Liver (tissue), 9 donors: ENCODE data around the gene GPR132. TPM values are rescaled to one million over a fixed set of nuclear protein-coding genes. Genes with fewer than 3 reads are reported as not detected.

Experiments
- DNase-seq: peaks from one replicate; pipeline ENCODE4 v3.0.0-alpha.2; 2017; ENCODE audit warnings: low spot score
- H3K27ac ChIP-seq, 2 donors: one replicate each; pipeline ENCODE4 v1.7.0; 2013; ENCODE audit warnings: inconsistent platforms in 2 of 2, low read length in 2 of 2, control low read depth in 1 of 2, low read depth in 1 of 2, mild to moderate bottlenecking in 1 of 2
- H3K27me3 ChIP-seq, 4 donors: one replicate each; pipeline versions ENCODE4 v1.6.1 to v1.7.0; 2013; ENCODE audit warnings: low read length in 3 of 4, inconsistent platforms in 1 of 4, mild to moderate bottlenecking in 1 of 4, moderate library complexity in 1 of 4; ENCODE audit not compliant: control insufficient read depth in 4 of 4, insufficient read depth in 4 of 4
- H3K36me3 ChIP-seq, 4 donors: one replicate each; pipeline versions ENCODE4 v1.6.1 to v1.7.0; 2013; ENCODE audit warnings: low read length in 3 of 4, mild to moderate bottlenecking in 3 of 4, low read depth in 1 of 4, moderate library complexity in 1 of 4; ENCODE audit not compliant: control insufficient read depth in 4 of 4, insufficient read depth in 3 of 4
- H3K4me1 ChIP-seq, 4 donors: one replicate each; pipeline versions ENCODE4 v1.6.1 to v1.7.0; 2013; ENCODE audit warnings: low read length in 3 of 4, mild to moderate bottlenecking in 3 of 4, moderate library complexity in 1 of 4; ENCODE audit not compliant: control insufficient read depth in 4 of 4, insufficient read depth in 4 of 4
- H3K4me3 ChIP-seq, 3 donors: one replicate each; pipeline versions ENCODE4 v1.6.1 to v1.7.0; 2013; ENCODE audit warnings: low read length in 3 of 3, control low read depth in 1 of 3, low read depth in 1 of 3, mild to moderate bottlenecking in 1 of 3
- H3K9ac ChIP-seq, 2 donors: one replicate each; pipeline ENCODE4 v1.7.0; 2013; ENCODE audit warnings: low read length in 2 of 2, mild to moderate bottlenecking in 2 of 2, moderate library complexity in 2 of 2, control low read depth in 1 of 2, low read depth in 1 of 2
- H3K9me3 ChIP-seq, 4 donors: one replicate each; pipeline versions ENCODE4 v1.6.1 to v1.7.0; 2013; ENCODE audit warnings: low read length in 3 of 4; ENCODE audit not compliant: control insufficient read depth in 4 of 4
- ATF3 ChIP-seq: IDR thresholded peaks from 2 replicates; pipeline ENCODE4 v1.6.1; 2016; ENCODE audit warnings: antibody characterized with exemption
- EGR1 ChIP-seq, 2 donors: IDR thresholded peaks; 2 replicates each; pipeline ENCODE4 v1.6.1; 2016 to 2018; ENCODE audit warnings: antibody characterized with exemption in 2 of 2, low read depth in 2 of 2
- FOXA1 ChIP-seq: IDR thresholded peaks from 2 replicates; pipeline ENCODE4 v1.6.1; 2016; ENCODE audit warnings: antibody characterized with exemption
- FOXA2 ChIP-seq: IDR thresholded peaks from 2 replicates; pipeline ENCODE4 v1.6.1; 2016; ENCODE audit warnings: antibody characterized with exemption
- GABPA ChIP-seq, 2 donors: IDR thresholded peaks in 1 of 2; conservative IDR thresholded peaks in 1 of 2; 2 replicates each; pipeline ENCODE4 v1.6.1; 2016; ENCODE audit warnings: antibody characterized with exemption in 2 of 2, mild to moderate bottlenecking in 1 of 2, moderate library complexity in 1 of 2
- HNF4A ChIP-seq, 2 donors: conservative IDR thresholded peaks; 2 replicates each; pipeline ENCODE4 v1.6.1; 2016; ENCODE audit warnings: antibody characterized with exemption in 2 of 2, mild to moderate bottlenecking in 2 of 2
- HNF4G ChIP-seq: IDR thresholded peaks from 2 replicates; pipeline ENCODE4 v1.6.1; 2016; ENCODE audit warnings: antibody characterized with exemption
- JUND ChIP-seq, 2 donors: IDR thresholded peaks; 2 replicates each; pipeline ENCODE4 v1.6.1; 2016; ENCODE audit warnings: antibody characterized with exemption in 2 of 2
- NR2F2 ChIP-seq: IDR thresholded peaks from 2 replicates; pipeline ENCODE4 v1.6.1; 2016; ENCODE audit warnings: antibody characterized with exemption
- RAD21 ChIP-seq, 2 donors: IDR thresholded peaks; 2 replicates each; pipeline ENCODE4 v1.6.1; 2016; ENCODE audit warnings: antibody characterized with exemption in 2 of 2, mild to moderate bottlenecking in 2 of 2
- REST ChIP-seq: IDR thresholded peaks from 2 replicates; pipeline ENCODE4 v1.6.1; 2016; ENCODE audit warnings: antibody characterized with exemption, mild to moderate bottlenecking
- RXRA ChIP-seq, 2 donors: IDR thresholded peaks; 2 replicates each; pipeline ENCODE4 v1.6.1; 2017 to 2018; ENCODE audit warnings: antibody characterized with exemption in 2 of 2, mild to moderate bottlenecking in 1 of 2
- SP1 ChIP-seq: IDR thresholded peaks from 2 replicates; pipeline ENCODE4 v1.6.1; 2018; ENCODE audit warnings: antibody characterized with exemption, mild to moderate bottlenecking
- TAF1 ChIP-seq: conservative IDR thresholded peaks from 2 replicates; pipeline ENCODE4 v1.6.1; 2016; ENCODE audit warnings: antibody characterized with exemption, mild to moderate bottlenecking
- YY1 ChIP-seq: IDR thresholded peaks from 2 replicates; pipeline ENCODE4 v1.6.1; 2016; ENCODE audit warnings: antibody characterized with exemption, mild to moderate bottlenecking
- WGBS: extraction: QIAGEN DNeasy Blood & Tissue Kit; methylation state at CpG from one replicate; pipeline ENCODE4 v1.1.7; 2013; 5-methylcytosine and 5-hydroxymethylcytosine counted together
- polyA plus RNA-seq, 2 donors: library from polyadenylated mRNA; stranded (reverse) in 1 of 2; unstranded in 1 of 2; fragments of 200-250 nt in 1 of 2; fragments of >200 nt in 1 of 2; fragmentation: Nextera tagmentation in 1 of 2; extraction: Ambion mirVana in 1 of 2; gene quantifications; one replicate each; pipeline versions ENCODE4 v1.2.1 to v1.2.3, GENCODE V29; 2013 to 2015
- total RNA-seq, 2 donors: library from RNA; depleted of rRNA; stranded (reverse); fragments of >200 nt; gene quantifications; one replicate each; pipeline ENCODE4 v1.2.3, GENCODE V29; 2014
- TF ChIP-seq, protein P1 (sequence below): IDR thresholded peaks from 2 replicates; pipeline ENCODE4 v1.6.1; 2016; ENCODE audit warnings: antibody characterized with exemption
- TF ChIP-seq, protein P2 (sequence below): IDR thresholded peaks from 2 replicates; pipeline ENCODE4 v1.6.1; 2016; ENCODE audit warnings: antibody characterized with exemption
- TF ChIP-seq, protein P3 (sequence below): fragments of 150-350 bp; IDR thresholded peaks from 2 replicates; pipeline ENCODE4 v1.5.1; 2017; ENCODE audit warnings: improper control_type of control experiment, low read depth, low read length; ENCODE audit not compliant: missing input control
- donor health status: healthy.
- donor health status: healthy.
- donor health status: healthy.
- donor health status: healthy.
- donor health status: healthy.

GPR132 gene
- total and polyA plus RNA-seq, 4 donors, result 0.32 to 1.2 (median 0.75) TPM

DNA sequence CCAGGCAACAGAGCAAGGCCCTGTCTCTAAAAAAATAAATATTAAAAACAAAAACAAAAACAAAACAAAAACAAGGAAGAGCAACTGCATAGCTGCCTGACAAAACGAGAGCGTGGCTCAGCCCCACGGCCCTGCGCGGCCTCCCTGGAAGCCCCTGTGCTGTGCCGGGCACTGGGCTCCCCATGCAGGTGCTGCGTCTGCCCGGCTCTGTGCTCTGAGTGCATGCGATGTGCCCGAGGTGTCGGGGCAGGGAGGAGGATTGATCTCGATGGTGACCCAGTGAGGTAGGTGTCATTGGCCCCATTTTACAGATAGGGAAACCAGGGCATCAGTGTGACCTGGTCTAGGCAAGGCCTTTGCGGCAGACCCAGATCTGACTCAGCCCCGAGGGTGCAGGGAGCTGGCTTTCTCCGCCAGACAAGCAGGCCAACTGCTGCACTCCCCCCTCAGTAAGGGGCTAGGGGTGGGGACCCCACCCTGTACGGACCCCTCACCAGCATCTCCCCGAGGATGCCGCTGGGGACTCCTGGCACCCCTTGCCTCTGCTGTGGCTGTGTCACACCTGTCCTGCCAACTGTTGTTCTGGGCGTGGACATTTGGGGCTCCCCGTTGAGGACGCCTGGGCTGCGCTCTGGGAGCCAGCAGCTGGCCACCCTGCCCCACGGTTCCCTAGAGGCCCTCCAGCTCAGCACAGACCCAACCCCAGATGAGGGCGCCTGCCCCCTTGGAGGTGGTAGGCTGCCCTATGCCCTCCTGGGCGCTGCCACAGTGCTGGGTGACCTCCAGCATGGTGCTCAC is 15.3 kb downstream of the GPR132 start:
- no peak for DNase-seq
- peaks cover 0 to 3% (median 1%) of the 10 kb centered on the region in 4 donors for H3K4me1 ChIP-seq
- no peaks in the 10 kb centered on the region for H3K36me3 ChIP-seq
- no peaks in the 10 kb centered on the region for H3K9me3 ChIP-seq
- no peak overlapping the region for H3K9ac ChIP-seq
- TF ChIP-seq, protein P1, sequence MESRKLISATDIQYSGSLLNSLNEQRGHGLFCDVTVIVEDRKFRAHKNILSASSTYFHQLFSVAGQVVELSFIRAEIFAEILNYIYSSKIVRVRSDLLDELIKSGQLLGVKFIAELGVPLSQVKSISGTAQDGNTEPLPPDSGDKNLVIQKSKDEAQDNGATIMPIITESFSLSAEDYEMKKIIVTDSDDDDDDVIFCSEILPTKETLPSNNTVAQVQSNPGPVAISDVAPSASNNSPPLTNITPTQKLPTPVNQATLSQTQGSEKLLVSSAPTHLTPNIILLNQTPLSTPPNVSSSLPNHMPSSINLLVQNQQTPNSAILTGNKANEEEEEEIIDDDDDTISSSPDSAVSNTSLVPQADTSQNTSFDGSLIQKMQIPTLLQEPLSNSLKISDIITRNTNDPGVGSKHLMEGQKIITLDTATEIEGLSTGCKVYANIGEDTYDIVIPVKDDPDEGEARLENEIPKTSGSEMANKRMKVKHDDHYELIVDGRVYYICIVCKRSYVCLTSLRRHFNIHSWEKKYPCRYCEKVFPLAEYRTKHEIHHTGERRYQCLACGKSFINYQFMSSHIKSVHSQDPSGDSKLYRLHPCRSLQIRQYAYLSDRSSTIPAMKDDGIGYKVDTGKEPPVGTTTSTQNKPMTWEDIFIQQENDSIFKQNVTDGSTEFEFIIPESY, result no peak
- TF ChIP-seq TAF1, result no peak
- TF ChIP-seq FOXA1, result no peak
- TF ChIP-seq HNF4G, result no peak
- TF ChIP-seq GABPA (IDR thresholded peaks at IDR 0.05 in 1 of 2, conservative IDR thresholded peaks at IDR 0.05 in 1 of 2), result no peak
- TF ChIP-seq ATF3, result no peak
- TF ChIP-seq FOXA2, result no peak
- no peak for TF ChIP-seq JUND (IDR thresholded peaks at IDR 0.05)
- no peak for TF ChIP-seq REST
- no peak for TF ChIP-seq NR2F2
- TF ChIP-seq RXRA (IDR thresholded peaks at IDR 0.05), result no peak
- no peak for TF ChIP-seq EGR1 (IDR thresholded peaks at IDR 0.05; ENCODE audit: low read depth in 2 of 2)
- no peak for TF ChIP-seq HNF4A (conservative IDR thresholded peaks at IDR 0.05)
- TF ChIP-seq YY1, result no peak
- no peak for TF ChIP-seq RAD21 (IDR thresholded peaks at IDR 0.05)
- TF ChIP-seq, protein P2, sequence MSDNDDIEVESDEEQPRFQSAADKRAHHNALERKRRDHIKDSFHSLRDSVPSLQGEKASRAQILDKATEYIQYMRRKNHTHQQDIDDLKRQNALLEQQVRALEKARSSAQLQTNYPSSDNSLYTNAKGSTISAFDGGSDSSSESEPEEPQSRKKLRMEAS, result no peak
- no peak for TF ChIP-seq SP1
- TF ChIP-seq, protein P3, sequence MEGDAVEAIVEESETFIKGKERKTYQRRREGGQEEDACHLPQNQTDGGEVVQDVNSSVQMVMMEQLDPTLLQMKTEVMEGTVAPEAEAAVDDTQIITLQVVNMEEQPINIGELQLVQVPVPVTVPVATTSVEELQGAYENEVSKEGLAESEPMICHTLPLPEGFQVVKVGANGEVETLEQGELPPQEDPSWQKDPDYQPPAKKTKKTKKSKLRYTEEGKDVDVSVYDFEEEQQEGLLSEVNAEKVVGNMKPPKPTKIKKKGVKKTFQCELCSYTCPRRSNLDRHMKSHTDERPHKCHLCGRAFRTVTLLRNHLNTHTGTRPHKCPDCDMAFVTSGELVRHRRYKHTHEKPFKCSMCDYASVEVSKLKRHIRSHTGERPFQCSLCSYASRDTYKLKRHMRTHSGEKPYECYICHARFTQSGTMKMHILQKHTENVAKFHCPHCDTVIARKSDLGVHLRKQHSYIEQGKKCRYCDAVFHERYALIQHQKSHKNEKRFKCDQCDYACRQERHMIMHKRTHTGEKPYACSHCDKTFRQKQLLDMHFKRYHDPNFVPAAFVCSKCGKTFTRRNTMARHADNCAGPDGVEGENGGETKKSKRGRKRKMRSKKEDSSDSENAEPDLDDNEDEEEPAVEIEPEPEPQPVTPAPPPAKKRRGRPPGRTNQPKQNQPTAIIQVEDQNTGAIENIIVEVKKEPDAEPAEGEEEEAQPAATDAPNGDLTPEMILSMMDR, result no peak
- no peaks in the 10 kb centered on the region for H3K27me3 ChIP-seq
- H3K4me3 ChIP-seq, result no peak overlapping the region
- 85% methylated on average over 25 of the region's 25 CpGs for WGBS
- no peak overlapping the region for H3K27ac ChIP-seq
